Large intestine (tissue), 3 donors: ENCODE data around the gene YIPF2. TPM values are rescaled to one million over a fixed set of nuclear protein-coding genes. Genes with fewer than 3 reads are reported as not detected.

Source experiments
- DNase-seq, 2 donors: peaks; one replicate each; pipeline versions ENCODE4 v3.0.0 to v3.0.0-alpha.2; 2013
- H3K27ac ChIP-seq: one replicate; pipeline ENCODE4 v1.5.1; 2013; ENCODE audit warnings: low read length
- H3K27me3 ChIP-seq: 2 replicates; pipeline ENCODE4 v1.6.1; 2013; ENCODE audit warnings: low read length; ENCODE audit not compliant: control insufficient read depth, insufficient read depth
- H3K36me3 ChIP-seq: 2 replicates; pipeline ENCODE4 v1.6.1; 2013; ENCODE audit warnings: low read length; ENCODE audit not compliant: control insufficient read depth, insufficient read depth
- H3K4me1 ChIP-seq: one replicate; pipeline ENCODE4 v1.6.1; 2013; ENCODE audit warnings: low read length; ENCODE audit not compliant: control insufficient read depth, insufficient read depth
- H3K4me3 ChIP-seq: one replicate; pipeline ENCODE4 v1.5.1; 2013; ENCODE audit warnings: low read length
- H3K9me3 ChIP-seq: one replicate; pipeline ENCODE4 v1.6.1; 2013; ENCODE audit warnings: mild to moderate bottlenecking, low read depth, low read length, moderate library complexity; ENCODE audit not compliant: control insufficient read depth
- WGBS: methylation state at CpG from one replicate; pipeline ENCODE4 v1.1.5; 2013; ENCODE audit warnings: low lambda C conversion rate; ENCODE audit not compliant: insufficient coverage; 5-methylcytosine and 5-hydroxymethylcytosine counted together
- polyA plus RNA-seq: library from polyadenylated mRNA; unstranded; fragments of 120-200 nt; gene quantifications from one replicate; pipeline ENCODE4 v1.2.1, GENCODE V29; 2013

Gene YIPF2
- polyA plus RNA-seq, 1 donor = 48.6 TPM

GRCh38 chr19:10876459-10877240 lies 51.8 kb downstream of the YIPF2 start:
- Histone ChIP-seq H3K4me3 (no peak overlapping the region), H3K9me3 (no peaks in the 10 kb centered on the region), H3K36me3 (peaks cover 6% of the 10 kb centered on the region), H3K27ac (no peak overlapping the region), H3K4me1 (peaks cover 8% of the 10 kb centered on the region), H3K27me3 (no peaks in the 10 kb centered on the region)
- DNase-seq = no peak
- no CpG with 5 or more reads among the region's 10 CpGs for WGBS

GRCh38 chr19:10874024-10874423 lies 54.4 kb downstream of the YIPF2 start:
- Histone ChIP-seq H3K27ac (peak overlapping the region; percentile 58), H3K36me3 (peaks cover 4% of the 10 kb centered on the region), H3K4me1 (peaks cover 8% of the 10 kb centered on the region), H3K27me3 (no peaks in the 10 kb centered on the region), H3K4me3 (no peak overlapping the region), H3K9me3 (no peaks in the 10 kb centered on the region)
- WGBS = 29% methylated on average over 1 of the region's 1 CpG
- DNase-seq = peak; percentile 60 to 73

GRCh38 chr19:10872546-10873107 lies 55.8 kb downstream of the YIPF2 start:
- Histone ChIP-seq H3K9me3 (no peaks in the 10 kb centered on the region), H3K36me3 (peaks cover 4% of the 10 kb centered on the region), H3K27me3 (no peaks in the 10 kb centered on the region), H3K4me3 (peak overlapping the region; percentile 95), H3K27ac (peak overlapping the region; percentile 80), H3K4me1 (peaks cover 8% of the 10 kb centered on the region)
- WGBS = no CpG with 5 or more reads among the region's 16 CpGs
- peak in 1 of 2 donors; percentile 47 for DNase-seq

Other genes starting within 250 kb of the YIPF2 start
- gene QTRT1, start 227.2 kb downstream of the YIPF2 start, polyA plus RNA-seq = 49.2 TPM
- gene DNM2, start 210.6 kb downstream of the YIPF2 start, polyA plus RNA-seq = 131 TPM
- gene TMED1, start 92.4 kb downstream of the YIPF2 start, polyA plus RNA-seq = 29.3 TPM
- gene C19orf38, start 80.2 kb downstream of the YIPF2 start, polyA plus RNA-seq = 2.7 TPM
- gene CARM1, start 57.1 kb downstream of the YIPF2 start, polyA plus RNA-seq = 44.6 TPM
- 21.4 TPM for gene TIMM29, start 172 bp upstream of the YIPF2 start, polyA plus RNA-seq
- gene SMARCA4, start 32.4 kb upstream of the YIPF2 start, polyA plus RNA-seq = 91.1 TPM
- 35.8 TPM for gene LDLR, start 160.8 kb upstream of the YIPF2 start, polyA plus RNA-seq
- 7.2 TPM for gene SPC24, start 227.1 kb upstream of the YIPF2 start, polyA plus RNA-seq